ENCODE results near the gene KIF25.

Gene KIF25

DNA sequence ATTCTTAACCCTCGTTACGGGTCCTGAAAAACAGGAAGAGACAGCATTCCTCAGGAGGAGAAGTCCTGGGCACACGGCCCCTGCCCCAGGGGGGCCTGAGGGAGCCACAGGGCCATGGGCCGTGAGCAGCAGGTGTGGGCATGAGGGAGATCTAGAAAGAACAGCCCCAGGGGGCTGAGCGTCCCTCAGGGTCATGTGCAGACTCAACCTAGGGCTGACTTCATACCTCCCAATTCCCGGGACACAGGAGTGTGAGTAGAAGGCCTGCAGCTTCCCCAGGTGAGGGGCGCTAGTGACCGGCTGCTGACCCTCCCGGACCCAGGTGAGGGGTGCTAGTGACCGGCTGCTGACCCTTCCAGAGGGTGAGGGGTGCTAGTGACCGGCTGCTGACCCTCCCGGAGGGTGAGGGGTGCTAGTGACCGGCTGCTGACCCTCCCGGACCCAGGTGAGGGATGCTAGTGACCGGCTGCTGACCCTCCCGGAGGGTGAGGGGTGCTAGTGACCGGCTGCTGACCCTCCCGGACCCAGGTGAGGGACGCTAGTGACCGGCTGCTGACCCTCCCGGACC, 46.5 kb downstream of the KIF25 start:
- no peak overlapping the region for H3K4me3 ChIP-seq (replicated peaks in 1 of 2; ENCODE audit: low read depth in 2 of 2, low read length in 2 of 2)
- TF ChIP-seq, protein P1, sequence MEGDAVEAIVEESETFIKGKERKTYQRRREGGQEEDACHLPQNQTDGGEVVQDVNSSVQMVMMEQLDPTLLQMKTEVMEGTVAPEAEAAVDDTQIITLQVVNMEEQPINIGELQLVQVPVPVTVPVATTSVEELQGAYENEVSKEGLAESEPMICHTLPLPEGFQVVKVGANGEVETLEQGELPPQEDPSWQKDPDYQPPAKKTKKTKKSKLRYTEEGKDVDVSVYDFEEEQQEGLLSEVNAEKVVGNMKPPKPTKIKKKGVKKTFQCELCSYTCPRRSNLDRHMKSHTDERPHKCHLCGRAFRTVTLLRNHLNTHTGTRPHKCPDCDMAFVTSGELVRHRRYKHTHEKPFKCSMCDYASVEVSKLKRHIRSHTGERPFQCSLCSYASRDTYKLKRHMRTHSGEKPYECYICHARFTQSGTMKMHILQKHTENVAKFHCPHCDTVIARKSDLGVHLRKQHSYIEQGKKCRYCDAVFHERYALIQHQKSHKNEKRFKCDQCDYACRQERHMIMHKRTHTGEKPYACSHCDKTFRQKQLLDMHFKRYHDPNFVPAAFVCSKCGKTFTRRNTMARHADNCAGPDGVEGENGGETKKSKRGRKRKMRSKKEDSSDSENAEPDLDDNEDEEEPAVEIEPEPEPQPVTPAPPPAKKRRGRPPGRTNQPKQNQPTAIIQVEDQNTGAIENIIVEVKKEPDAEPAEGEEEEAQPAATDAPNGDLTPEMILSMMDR (IDR thresholded peaks at IDR 0.05; ENCODE audit: low read depth, low read length) = no peak
- no peak for DNase-seq (ENCODE audit: low read depth in 2 of 2)

DNA sequence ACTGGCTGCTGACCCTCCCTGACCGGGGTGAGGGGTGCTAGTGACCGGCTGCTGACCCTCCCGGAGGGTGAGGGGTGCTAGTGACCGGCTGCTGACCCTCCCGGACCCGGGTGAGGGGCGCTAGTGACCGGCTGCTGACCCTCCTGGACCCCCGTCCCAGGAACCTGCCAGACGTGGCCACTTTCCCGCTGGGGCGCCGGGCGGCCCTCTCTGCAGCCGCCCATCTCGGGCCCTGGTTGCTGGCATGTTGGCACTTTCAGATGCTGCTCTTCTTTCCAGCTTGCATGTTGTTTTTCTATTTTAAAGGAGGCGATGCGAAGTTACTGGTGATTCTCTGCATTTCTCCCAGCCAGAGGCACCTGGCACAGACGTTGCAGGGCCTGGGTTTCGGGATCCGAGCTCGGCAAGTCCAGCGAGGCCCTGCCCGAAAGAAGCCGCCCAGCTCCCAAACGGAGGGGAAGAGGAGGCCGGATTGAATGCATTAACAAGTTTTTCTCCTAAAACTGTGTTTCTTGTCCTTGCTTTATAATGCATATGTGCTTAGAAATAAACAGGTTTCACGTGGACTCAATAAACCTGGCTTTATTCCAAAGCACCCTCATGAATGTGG, 47.2 kb downstream of the KIF25 start:
- H3K4me3 ChIP-seq (replicated peaks in 1 of 2; ENCODE audit: low read depth in 2 of 2, low read length in 2 of 2) = no peak overlapping the region
- no peak for DNase-seq (ENCODE audit: low read depth in 2 of 2)
- TF ChIP-seq, protein P1 (IDR thresholded peaks at IDR 0.05; ENCODE audit: low read depth, low read length) = no peak

DNA sequence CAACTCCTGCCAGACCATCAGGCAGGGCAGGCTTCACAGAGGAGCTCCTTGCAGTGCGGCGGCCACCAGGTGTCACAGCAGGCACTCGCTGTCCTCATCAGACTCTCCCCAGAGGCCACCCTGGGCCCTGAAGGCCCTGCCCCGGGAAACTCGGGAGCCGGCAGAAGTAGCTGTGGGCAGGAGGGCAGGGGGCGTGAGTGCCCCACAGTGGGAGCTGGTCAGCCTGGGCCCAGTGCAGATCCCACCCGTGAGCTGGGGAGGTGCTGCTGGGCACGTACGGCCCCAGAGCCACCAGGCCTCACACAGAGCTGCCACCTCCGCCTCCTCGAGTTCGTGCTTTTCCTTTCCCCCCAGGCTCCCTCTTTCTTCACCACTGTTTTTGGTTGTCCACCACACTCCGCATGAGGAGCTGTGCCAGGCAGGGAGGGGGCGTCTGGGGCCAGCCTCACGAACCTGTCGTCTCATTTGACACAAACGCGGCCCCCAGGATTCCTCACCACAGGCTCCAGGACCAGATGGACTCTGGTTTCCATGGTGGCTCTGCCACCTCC, 47.7 kb downstream of the KIF25 start:
- TF ChIP-seq, protein P1 (IDR thresholded peaks at IDR 0.05; ENCODE audit: low read depth, low read length) = no peak
- no peak overlapping the region for H3K4me3 ChIP-seq (replicated peaks in 1 of 2; ENCODE audit: low read depth in 2 of 2, low read length in 2 of 2)
- no peak for DNase-seq (ENCODE audit: low read depth in 2 of 2)

DNA sequence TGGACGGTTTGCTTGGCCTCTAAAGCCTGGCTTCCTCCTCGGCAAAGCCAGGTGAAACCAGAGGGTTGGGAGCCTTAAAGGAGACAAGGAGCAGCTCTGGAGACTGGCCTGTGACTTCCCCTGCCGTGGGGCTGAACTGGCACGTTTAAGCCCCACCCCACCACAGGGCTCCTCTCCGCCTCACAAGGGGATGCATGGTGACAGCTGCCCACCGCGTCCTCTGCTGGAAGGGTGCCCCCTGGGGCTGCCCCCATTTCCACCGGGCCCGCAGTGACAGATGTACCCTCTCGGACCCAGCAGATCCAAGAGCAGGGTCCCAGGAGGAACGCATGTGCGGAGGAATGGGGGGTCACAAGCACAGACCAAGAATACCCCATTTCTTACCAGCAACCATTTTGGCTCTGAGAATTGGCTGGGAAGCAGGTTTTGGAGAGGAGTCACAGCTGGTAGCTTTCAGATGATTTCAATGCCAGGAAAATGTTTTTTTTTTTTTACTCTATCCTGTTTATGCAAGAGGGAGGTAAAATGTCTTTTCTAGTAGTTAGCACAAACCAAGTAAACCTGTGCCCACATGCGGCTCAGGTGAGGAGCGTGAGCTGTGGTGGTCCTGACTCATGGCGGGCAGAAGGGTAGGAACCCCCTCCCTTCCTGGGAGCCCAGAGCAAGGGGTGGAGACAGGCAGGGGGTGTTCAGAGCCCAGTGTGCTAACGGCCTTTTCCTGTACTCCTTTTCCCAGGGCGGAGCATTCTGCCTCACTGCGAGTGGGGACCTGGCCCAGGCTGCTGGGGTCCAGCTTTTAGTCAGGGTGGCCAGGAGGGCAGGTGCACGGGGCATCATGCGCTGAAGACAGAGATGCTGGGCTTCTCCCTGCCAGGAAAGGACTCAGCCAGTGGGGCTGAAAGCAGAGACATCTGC, 48.5 kb downstream of the KIF25 start:
- TF ChIP-seq, protein P1 (IDR thresholded peaks at IDR 0.05; ENCODE audit: low read depth, low read length) = no peak
- DNase-seq (ENCODE audit: low read depth in 2 of 2) = peak in 1 of 2 donors; percentile 67

DNA sequence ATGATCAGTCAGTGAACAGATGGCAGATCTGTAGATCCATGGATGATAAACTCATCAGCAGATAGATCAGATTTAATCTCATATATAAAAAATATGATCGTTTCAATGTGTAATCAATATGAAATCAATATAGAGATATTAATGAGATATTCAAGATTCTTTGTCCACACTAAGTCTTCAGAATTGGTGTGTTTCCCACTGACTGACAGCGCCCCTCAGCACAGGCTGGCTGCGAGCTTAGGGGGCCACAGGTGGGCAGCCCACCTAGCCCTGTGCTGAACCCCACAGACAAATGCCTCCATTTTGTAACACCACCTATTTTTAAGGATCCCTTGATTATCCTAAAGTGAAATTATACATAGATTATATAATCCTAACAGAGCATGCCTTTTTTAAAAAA, 49.2 kb downstream of the KIF25 start:
- TF ChIP-seq, protein P1 (IDR thresholded peaks at IDR 0.05; ENCODE audit: low read depth, low read length) = no peak
- DNase-seq (ENCODE audit: low read depth in 2 of 2) = no peak
- H3K4me3 ChIP-seq (replicated peaks in 1 of 2; ENCODE audit: low read depth in 2 of 2, low read length in 2 of 2) = no peak overlapping the region

More for the DNA sequence above, 48.5 kb downstream of the KIF25 start:
- no peak overlapping the region for H3K4me3 ChIP-seq (replicated peaks in 1 of 2; ENCODE audit: low read depth in 2 of 2, low read length in 2 of 2)

DNA sequence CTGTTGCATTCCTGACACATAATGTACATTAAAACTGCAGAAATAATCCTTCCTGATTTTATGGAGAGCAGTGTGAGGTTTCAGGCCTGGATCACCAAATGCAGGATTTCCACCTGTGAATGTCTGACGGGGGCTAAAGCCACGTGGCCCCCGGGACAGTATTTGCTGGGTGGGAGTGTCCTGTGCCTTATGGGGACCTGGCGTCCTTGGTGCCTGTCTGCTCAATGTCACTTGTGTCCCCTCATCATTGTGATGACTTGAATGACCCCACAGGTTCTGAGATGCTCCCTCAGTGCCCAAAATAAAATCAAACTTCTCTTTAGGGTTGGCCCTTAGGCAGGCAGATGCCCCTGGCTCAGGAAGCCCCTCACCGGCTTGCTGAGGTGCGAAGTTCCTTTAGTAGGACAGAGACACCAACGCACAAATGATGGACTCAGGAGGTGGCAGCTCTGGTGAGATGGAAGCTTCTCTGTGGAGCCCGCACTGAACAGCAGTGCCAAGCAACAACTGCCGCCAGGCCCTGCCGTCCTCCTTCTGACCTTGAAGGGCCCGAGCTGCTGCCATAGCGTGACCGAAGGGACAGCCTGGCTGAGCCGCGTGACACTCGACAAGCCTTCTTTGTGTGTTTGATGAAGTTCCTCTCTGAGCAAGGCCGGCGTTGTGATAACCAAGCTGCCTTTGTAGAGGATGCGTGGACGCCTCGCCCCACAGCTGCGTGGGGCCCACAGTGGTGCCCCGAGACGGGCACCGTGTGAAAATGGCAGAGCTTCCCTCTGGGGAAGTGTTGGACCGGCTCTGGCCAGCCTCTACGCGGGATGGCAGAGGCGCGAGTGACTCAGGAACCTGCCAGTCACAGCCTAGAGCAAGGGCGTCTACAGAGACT, 50.6 kb downstream of the KIF25 start:
- H3K4me3 ChIP-seq (replicated peaks in 1 of 2; ENCODE audit: low read depth in 2 of 2, low read length in 2 of 2) = no peak overlapping the region
- TF ChIP-seq, protein P1 (IDR thresholded peaks at IDR 0.05; ENCODE audit: low read depth, low read length) = no peak

More for the DNA sequence above, 50.6 kb downstream of the KIF25 start:
- no peak for DNase-seq (ENCODE audit: low read depth in 2 of 2)

Data from cardiac fibroblast (primary cell).